HG02943 (cell line): ENCODE results near the gene PDE8B.

Experiments
- ATAC-seq: cut with Tn5 transposase; IDR thresholded peaks from one replicate; pipeline ENCODE4 v1.9.1; 2021; ENCODE audit warnings: mild to moderate bottlenecking, low read depth, moderate library complexity; ENCODE audit not compliant: unreplicated experiment

The PDE8B gene

GRCh38 chr5:77229887-77230286, 19.4 kb downstream of the PDE8B start:
- no peak for ATAC-seq

GRCh38 chr5:77230727-77231470, 20.4 kb downstream of the PDE8B start:
- no peak for ATAC-seq

GRCh38 chr5:77231471-77232138, 21.1 kb downstream of the PDE8B start:
- no peak for ATAC-seq

DNA sequence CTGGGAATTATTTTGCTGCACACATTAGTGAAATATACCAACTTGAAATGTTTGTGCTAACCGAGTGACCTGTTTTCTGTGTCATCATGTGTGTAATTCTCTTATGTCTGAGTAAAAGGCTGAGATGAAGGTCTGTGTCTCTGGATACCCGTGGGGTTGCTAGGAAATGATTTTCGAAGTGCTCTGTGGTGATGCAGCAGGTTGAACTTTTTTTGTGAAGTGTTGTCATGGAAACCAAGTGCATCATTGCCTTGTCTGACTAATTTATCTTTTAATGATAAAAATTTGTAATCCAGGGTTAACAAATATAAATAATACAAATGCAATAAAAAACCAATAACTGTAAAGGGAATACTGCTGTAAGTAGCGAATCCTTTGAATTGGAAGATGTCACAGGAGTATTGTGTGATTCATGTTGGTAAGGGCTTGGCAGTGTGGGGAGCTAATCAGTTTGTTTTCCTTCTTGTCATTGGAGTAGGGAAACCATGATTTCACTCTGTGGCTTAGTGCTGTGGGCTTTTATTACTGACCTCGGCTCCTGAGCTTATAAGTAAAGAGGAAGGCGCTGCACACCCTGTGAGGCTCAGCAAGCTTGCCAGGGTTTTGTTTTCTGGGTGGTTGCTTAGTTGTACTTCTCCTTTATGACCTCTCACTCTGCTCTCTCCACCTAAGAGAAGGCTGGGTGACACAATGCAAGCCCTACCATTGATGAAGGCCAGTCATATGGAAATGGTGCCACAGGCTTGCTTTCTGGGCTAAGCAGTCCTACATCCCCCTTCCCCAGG, 22.3 kb downstream of the PDE8B start:
- ATAC-seq = no peak

DNA sequence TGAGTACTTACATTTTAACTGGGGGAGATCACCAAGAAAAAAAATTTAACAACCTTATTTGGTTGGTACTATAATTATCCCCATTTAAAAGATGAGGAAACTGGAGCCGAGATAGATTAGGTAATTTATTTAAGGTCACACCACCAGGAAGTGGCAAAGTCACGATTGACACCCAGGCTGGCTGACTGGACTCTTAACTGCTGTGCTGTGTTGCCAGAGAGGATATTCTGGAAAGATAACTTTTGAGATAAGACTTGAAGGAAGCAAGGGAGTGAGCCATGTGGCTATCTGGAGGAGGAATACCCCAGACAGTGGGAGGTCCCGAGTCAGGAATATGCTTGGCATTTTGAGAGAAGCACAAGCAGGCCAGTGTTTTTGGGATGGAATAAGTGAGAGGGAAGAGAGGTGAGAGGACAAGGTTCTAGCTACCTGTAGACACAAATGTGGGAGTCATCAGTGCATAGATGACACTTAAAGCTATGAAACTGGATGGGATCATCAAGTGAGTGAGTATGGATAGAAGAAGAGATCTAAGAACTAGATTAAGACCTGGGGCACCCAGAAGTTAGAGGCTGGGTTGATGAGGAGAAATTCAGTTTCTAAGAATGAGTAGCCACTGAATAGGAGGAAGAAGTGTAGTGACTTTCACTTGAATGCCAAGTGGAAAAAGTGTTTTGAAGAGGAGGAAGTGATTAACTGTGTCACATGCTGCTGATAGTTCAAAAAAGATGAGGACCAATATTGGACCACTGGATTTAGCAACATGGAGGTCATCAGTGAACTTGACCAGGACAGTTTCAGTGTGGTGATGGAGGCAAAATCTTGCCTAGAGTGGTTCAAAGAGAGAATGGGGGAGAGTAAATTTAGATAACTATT, 25.6 kb downstream of the PDE8B start:
- ATAC-seq = no peak

DNA sequence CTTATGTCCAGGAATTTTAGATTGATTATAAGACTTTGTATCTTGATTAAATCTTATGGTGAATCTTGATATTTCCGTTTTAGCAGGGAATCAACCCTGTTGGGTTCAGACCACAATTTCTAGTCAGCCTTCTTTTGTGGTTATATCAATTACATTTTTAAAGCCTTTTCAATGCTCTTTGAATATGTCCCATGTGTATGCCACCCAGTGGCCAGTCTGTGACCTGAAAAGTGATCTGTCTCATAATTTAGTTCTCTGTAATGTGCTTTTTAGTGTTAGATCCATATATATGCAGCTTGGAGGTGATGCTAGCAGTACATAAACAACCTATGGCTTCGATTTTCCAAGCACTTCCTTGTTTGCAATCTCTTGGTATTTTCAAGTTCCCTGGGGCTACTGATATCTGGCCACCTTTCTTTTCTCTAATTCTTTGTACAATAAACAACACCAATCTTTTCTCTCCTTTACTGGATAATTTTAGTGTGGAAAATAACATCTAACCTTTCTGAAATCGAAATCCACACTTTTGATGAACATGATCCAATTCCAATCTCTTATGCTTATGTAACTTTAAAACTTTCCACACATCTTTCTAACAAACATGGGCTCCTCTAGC, 28.8 kb downstream of the PDE8B start:
- no peak for ATAC-seq

- ATAC-seq = no peak
Observed at GRCh38 chr5:77241444-77241843, 31.0 kb downstream of the PDE8B start.

GRCh38 chr5:77249475-77249874, 39.0 kb downstream of the PDE8B start:
- ATAC-seq = no peak

GRCh38 chr5:77250021-77250420, 39.5 kb downstream of the PDE8B start:
- ATAC-seq = no peak

DNA sequence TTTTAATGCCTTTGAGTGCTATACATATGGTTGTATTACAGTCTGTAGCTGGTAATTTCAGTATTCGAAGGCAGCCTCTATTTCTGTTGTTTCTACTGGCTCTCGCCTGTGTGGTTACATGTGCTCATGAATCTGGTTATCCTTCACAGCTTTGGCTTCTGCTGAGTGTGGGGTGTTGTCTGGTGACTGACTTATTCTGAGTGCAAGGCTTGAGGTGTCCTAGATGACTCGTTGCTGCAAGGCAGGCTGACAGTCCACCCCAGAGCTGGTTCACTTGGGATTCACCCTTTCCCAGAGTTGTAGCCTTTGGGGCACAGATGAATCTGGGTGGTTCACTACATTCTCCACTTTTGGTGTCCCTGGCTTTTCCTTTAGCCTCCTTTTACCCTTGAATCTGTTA, 41.4 kb downstream of the PDE8B start:
- ATAC-seq = no peak

DNA sequence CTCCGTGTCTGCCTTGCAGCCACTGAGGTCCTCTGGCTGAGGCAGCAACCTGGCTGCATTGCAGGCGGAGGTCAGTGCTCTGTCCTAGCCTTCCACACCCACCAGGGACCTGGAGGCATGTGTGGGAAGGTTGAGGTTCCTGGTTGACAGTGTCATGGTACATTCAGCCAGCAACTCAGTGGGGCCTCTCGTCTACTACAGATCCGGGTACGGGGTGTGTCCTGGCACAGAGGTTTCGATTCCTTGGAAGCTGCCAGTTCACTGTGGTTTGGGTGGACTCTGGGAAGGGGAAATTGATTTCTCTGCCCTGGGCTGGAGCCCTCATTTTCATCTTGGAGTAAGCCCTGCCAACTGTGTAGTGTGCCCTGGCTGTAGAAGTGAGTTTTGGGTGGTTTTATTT, 45.1 kb downstream of the PDE8B start:
- ATAC-seq = no peak

- no peak for ATAC-seq
Observed at GRCh38 chr5:77256406-77256805, 45.9 kb downstream of the PDE8B start.

- no peak for ATAC-seq
Observed at GRCh38 chr5:77258652-77259051, 48.2 kb downstream of the PDE8B start.

DNA sequence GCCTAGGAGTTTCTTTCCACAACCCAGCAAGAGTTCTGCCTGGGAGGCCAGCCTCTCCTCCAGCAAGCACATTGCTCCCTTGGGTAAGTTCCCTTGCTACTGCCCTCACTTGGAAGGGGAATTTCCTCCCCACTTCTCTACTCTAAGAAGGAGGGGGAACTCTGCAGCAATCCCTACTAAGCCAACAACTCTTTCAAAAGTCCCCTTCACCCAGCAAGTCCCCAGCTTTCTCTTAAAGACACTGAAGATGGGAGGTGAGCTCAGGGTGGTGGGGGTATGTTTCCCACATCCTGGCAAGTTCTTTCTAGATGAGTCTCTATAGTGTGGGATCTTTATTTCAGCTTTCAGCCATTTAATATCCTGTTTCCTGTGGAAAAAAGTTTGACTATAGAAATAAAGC, 49.0 kb downstream of the PDE8B start:
- no peak for ATAC-seq

DNA sequence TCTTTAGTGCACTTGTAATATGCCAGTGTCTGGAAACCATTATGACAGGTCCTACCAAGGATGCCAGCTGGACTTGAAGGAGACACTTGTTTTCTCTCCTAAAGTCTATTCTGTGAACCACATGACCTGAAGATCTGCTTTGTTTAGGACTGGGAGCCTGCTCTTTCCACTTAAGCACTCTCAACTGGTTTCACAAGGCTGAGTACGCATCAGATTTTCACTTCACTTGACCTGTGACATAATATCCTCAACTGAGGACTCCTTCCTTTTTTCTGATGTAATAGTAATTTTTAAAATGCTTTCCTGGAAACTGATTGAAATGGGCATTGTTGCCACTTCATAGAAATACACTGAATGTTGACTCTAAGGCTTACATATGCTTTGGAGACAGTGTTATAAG, 52.2 kb downstream of the PDE8B start:
- no peak for ATAC-seq

DNA sequence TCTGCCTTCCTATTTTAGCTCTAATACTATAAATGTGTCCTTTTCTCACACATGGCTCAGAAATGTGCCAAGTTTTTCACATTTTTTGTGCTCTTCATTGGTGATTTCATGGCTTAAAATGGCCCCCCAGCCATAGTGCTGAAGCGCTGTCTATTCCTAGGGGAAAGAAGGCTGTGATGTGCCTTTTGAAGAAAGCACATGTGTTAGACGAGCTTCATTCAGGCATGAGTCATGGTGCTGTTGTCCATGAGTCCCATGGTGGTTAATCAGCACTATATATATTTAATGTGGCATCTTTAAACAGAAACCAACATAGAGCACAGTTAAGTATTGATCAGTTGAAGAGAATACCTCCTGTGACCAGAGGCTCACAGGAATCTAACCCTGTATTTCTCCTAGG, 55.8 kb downstream of the PDE8B start:
- ATAC-seq = no peak

- ATAC-seq = no peak
Observed at GRCh38 chr5:77267496-77267895, 57.0 kb downstream of the PDE8B start.

GRCh38 chr5:77272206-77272605, 61.7 kb downstream of the PDE8B start:
- no peak for ATAC-seq

- ATAC-seq = no peak
Observed at GRCh38 chr5:77277759-77278158, 67.3 kb downstream of the PDE8B start.

GRCh38 chr5:77280036-77280435, 69.6 kb downstream of the PDE8B start:
- no peak for ATAC-seq
